Panc1 (cell line): Measurements from ENCODE around the gene TTC38. TPM values are rescaled to one million over a fixed set of nuclear protein-coding genes. Genes with fewer than 3 reads are reported as not detected.

ENCODE experiments used
- ATAC-seq: fragments of 200-7000 bp; cut with Tn5 transposase; 2 replicates; pipeline ENCODE4 v1.9.1; 2020; ENCODE audit warnings: mild to moderate bottlenecking, moderate library complexity
- BruUV-seq: library from RNA; stranded (reverse); fragments of 400-500 nt; replicated peaks from 2 replicates; lab custom pipeline; 2021; lab: Mats Ljungman, UMichigan
- CTCF ChIA-PET: fragments of 300-600 bp; sonication (Branson Sonifier 250); formaldehyde crosslinking; loops from one replicate; lab custom pipeline; 2022; ENCODE audit warnings: antibody characterized with exemption; lab: Charles Lee
- POLR2A ChIA-PET: fragments of 300-600 bp; sonication (Branson Sonifier 250); formaldehyde crosslinking; loops from one replicate; lab custom pipeline; 2022; ENCODE audit warnings: antibody characterized with exemption; lab: Charles Lee
- DNase-seq: peaks from one replicate; pipeline ENCODE4 v3.0.0-alpha.2; 2010; ENCODE audit warnings: low read depth, low spot score
- H3K27ac ChIP-seq: 2 replicates; pipeline ENCODE4 v1.5.1; 2011; ENCODE audit warnings: mild to moderate bottlenecking, low read length, inconsistent platforms
- H3K27me3 ChIP-seq: fragments of 200-500 bp; sonication (Bioruptor generic); 2 replicates; pipeline ENCODE4 v1.6.0; 2014; ENCODE audit warnings: low read length, inconsistent platforms; ENCODE audit not compliant: control insufficient read depth, insufficient read depth
- H3K36me3 ChIP-seq: fragments of 200-500 bp; sonication (Bioruptor generic); 2 replicates; pipeline ENCODE4 v1.5.1; 2014; ENCODE audit warnings: inconsistent platforms, mild to moderate bottlenecking, low read length, moderate library complexity; ENCODE audit not compliant: control insufficient read depth, insufficient read depth
- H3K4me1 ChIP-seq: 2 replicates; pipeline ENCODE4 v1.5.1; 2011; ENCODE audit warnings: inconsistent platforms, mild to moderate bottlenecking, low read length, moderate library complexity; ENCODE audit not compliant: control insufficient read depth, insufficient read depth
- H3K4me3 ChIP-seq, 2 experiments: 2 replicates each; pipeline ENCODE4 v1.5.1; 2011 to 2012; ENCODE audit warnings: low read depth in 2 of 2, low read length in 2 of 2, mild to moderate bottlenecking in 2 of 2, inconsistent platforms in 1 of 2, moderate library complexity in 1 of 2
- H3K9me3 ChIP-seq: fragments of 200-500 bp; sonication (Bioruptor generic); 2 replicates; pipeline ENCODE4 v1.5.1; 2014; ENCODE audit warnings: low read depth, mild to moderate bottlenecking, inconsistent platforms, low read length, moderate library complexity; ENCODE audit not compliant: control insufficient read depth, insufficient read depth
- CTCF ChIP-seq: fragments of 450-650 bp; IDR thresholded peaks from 2 replicates; pipeline ENCODE4 v1.5.1; 2017; ENCODE audit warnings: mild to moderate bottlenecking
- POLR2AphosphoS5 ChIP-seq: IDR thresholded peaks from 2 replicates; pipeline ENCODE4 v1.6.1; 2012; ENCODE audit warnings: mild to moderate bottlenecking, low read depth, low read length, moderate library complexity
- REST ChIP-seq, 2 experiments: IDR thresholded peaks; 2 replicates each; pipeline ENCODE4 v1.6.1; 2011 to 2012; ENCODE audit warnings: low read depth in 2 of 2, control low read depth in 1 of 2, low read length in 1 of 2, mild to moderate bottlenecking in 1 of 2, moderate library complexity in 1 of 2; ENCODE audit not compliant: insufficient read depth in 1 of 2
- SIN3A ChIP-seq: IDR thresholded peaks from 2 replicates; pipeline ENCODE4 v1.6.1; 2012; ENCODE audit warnings: low read depth, mild to moderate bottlenecking, low read length, moderate library complexity, borderline replicate concordance; ENCODE audit not compliant: insufficient read depth
- TCF7L2 ChIP-seq: IDR thresholded peaks from 2 replicates; pipeline ENCODE4 v1.6.1; 2011; ENCODE audit warnings: mild to moderate bottlenecking, low read depth, low read length, inconsistent platforms
- in situ Hi-C: cut with HindIII; loops from 2 replicates; pipeline ENCODE4 v1.10.0; 2016; ENCODE audit warnings: low sequenced_read_pairs, low pct_unique_long_range_greater_than_20kb
- intact Hi-C: fragments of 100-400 bp; cut with micrococcal nuclease; formaldehyde crosslinking; loops from one replicate; pipeline ENCODE4 v1.10.0; 2022; ENCODE audit not compliant: unreplicated experiment
- total RNA-seq: library from RNA; stranded (reverse); gene quantifications from one replicate; pipeline ENCODE4 v1.2.1, GENCODE V29; 2021; ENCODE audit not compliant: unreplicated experiment

The TTC38 gene
- total RNA-seq, 1 experiment from 2014 or later, result 14.0 TPM

DNA sequence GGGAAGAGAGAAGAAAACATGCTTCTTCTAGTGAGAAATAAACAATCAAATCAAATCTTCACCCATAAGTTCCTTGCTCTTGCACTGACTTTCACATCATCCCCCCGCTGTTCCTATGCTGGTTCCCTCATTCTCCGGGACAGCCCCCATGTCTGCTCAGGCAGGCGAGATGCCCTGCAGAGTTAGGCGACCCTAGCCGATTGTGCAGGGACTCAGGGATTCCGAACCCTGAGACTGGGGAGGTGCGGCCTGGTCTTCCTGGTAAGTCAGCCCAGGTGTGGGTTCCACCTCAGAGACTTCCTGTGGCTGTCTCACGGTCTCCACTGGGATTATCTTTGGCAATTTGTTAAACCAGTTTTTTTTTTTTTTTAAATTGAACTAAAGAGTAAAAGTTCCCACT is 6.6 kb downstream of the TTC38 start:
- ChIA-PET POLR2A (no interaction called here), CTCF (no interaction called here)
- no peaks in the 10 kb centered on the region for H3K9me3 ChIP-seq
- DNase-seq, result no peak
- no peak overlapping the region for H3K4me3 ChIP-seq
- TF ChIP-seq POLR2AphosphoS5 (no peak), REST (IDR thresholded peaks at IDR 0.05; ENCODE audit: insufficient read depth in 1 of 2, low read depth in 2 of 2, low read length in 1 of 2) (no peak), TCF7L2 (no peak), CTCF (no peak), SIN3A (no peak)
- intact Hi-C loops (no loop called here), in situ Hi-C loops (no loop called here)
- H3K27me3 ChIP-seq, result no peaks in the 10 kb centered on the region
- BruUV-seq, result no TSS peak
- no peak overlapping the region for H3K27ac ChIP-seq
- H3K36me3 ChIP-seq, result 0 out of 2 replicates have a peak, but pooled peaks cover 2% of the 10 kb centered on the region
- peaks cover 3% of the 10 kb centered on the region for H3K4me1 ChIP-seq
- no peak for ATAC-seq

GRCh38 chr22:46275455-46276122 is 7.8 kb downstream of the TTC38 start:
- 0 out of 2 replicates have a peak, but pooled peaks cover 2% of the 10 kb centered on the region for H3K36me3 ChIP-seq
- no peaks in the 10 kb centered on the region for H3K27me3 ChIP-seq
- no peak overlapping the region for H3K4me3 ChIP-seq
- in situ Hi-C loops (no loop called here), intact Hi-C loops (no loop called here)
- DNase-seq, result no peak
- ATAC-seq, result no peak
- ChIA-PET POLR2A (no interaction called here), CTCF (no interaction called here)
- TF ChIP-seq CTCF (no peak), REST (IDR thresholded peaks at IDR 0.05; ENCODE audit: insufficient read depth in 1 of 2, low read depth in 2 of 2, low read length in 1 of 2) (no peak), SIN3A (no peak), POLR2AphosphoS5 (no peak), TCF7L2 (no peak)
- H3K9me3 ChIP-seq, result no peaks in the 10 kb centered on the region
- H3K27ac ChIP-seq, result no peak overlapping the region
- H3K4me1 ChIP-seq, result no peaks in the 10 kb centered on the region
- no TSS peak for BruUV-seq
